Mesothelial cell of epicardium (in vitro differentiated cells): ENCODE results near the gene DNMT3B. TPM values are rescaled to one million over a fixed set of nuclear protein-coding genes. Genes with fewer than 3 reads are reported as not detected.

Source experiments
- DNase-seq, 2 experiments: peaks; one replicate each; pipeline ENCODE4 v3.0.0; 2021; ENCODE audit warnings: low spot score in 2 of 2; ENCODE audit not compliant: unreplicated experiment in 2 of 2
- H3K27ac Mint-ChIP-seq: 2 replicates; pipeline ENCODE4 v1.8.0; 2021; ENCODE audit warnings: mixed read lengths
- H3K27me3 Mint-ChIP-seq: 2 replicates; pipeline ENCODE4 v1.8.0; 2021; ENCODE audit warnings: low read depth, mixed read lengths
- H3K36me3 Mint-ChIP-seq: 2 replicates; pipeline ENCODE4 v1.8.0; 2021; ENCODE audit warnings: mixed read lengths
- H3K4me1 Mint-ChIP-seq: 2 replicates; pipeline ENCODE4 v1.8.0; 2021; ENCODE audit warnings: mixed read lengths
- H3K4me3 Mint-ChIP-seq: 2 replicates; pipeline ENCODE4 v1.8.0; 2021; ENCODE audit warnings: mild to moderate bottlenecking, moderate library complexity, mixed read lengths
- H3K9me3 Mint-ChIP-seq: 2 replicates; pipeline ENCODE4 v1.8.0; 2021; ENCODE audit warnings: mixed read lengths
- total RNA-seq: library from RNA; stranded (reverse); gene quantifications from 3 replicates; pipeline ENCODE4 v1.2.1, GENCODE V29; 2021
- TF ChIP-seq, protein P1 (sequence below): fragments of 200-600 bp; sonication (generic); IDR thresholded peaks from one replicate; pipeline ENCODE4 v1.5.0; 2021; ENCODE audit warnings: antibody characterized with exemption; ENCODE audit not compliant: unreplicated experiment

The DNMT3B gene
- total RNA-seq, 1 donor from 2014 or later: 8.5 TPM

DNA sequence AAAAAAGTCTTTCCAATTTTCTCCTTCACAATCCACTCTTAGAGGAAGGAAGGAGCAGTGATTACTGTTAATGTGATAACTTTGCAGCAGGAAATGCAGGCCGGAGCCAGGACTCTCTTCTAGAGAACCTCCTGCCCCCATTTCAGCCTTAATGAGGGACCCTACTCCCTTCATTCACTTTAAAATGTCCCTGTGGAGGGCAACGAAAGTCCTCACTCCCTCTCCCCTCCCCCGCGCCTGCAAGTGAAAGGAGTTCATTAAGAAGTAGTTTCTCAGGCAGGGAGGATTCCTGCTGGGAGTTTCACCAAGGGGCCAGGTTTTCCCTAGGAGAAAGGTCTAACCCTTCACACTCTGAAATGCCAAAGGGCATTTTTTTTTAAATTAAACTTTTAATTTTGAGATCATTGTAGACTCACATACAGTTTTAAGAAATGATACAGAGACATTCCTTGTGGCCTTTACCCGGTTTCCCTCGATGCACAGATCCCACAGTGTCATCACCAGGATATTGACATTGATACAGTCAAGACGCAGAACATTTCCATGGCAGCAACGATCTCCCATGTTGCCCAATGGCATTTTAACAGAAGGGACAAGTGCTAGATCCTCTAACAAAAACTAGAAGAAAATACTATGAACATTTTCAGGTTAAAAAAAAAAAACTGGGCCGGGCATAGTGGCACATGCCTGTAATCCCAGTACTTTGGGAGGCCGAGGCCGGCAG, 12.1 kb upstream of the DNMT3B start:
- Mint-ChIP-seq H3K4me1 (peaks cover 25% of the 10 kb centered on the region), H3K4me3 (no peak overlapping the region), H3K9me3 (no peaks in the 10 kb centered on the region)

DNA sequence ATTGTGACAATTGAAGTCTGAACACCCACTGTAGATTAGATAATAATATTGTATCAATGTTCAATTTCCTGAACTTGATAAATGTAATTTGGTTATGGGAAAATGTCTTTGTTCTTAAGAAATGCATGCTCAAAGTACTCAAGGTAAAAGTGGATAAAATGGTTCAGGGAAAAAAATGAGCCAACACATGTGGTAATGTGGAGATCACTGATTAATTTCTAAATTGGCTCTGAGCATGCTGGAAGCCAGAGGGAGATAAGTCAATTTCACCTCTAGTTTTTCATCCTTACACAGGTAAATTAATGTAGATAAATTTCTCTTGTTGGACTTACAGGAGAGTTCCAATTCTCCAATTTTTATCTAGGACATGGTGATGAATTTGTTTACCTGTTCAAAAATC, 10.9 kb upstream of the DNMT3B start:
- Mint-ChIP-seq H3K36me3 (no peaks in the 10 kb centered on the region), H3K9me3 (no peaks in the 10 kb centered on the region), H3K27ac (no peak overlapping the region), H3K4me1 (peaks cover 25% of the 10 kb centered on the region), H3K27me3 (no peaks in the 10 kb centered on the region), H3K4me3 (no peak overlapping the region)
- TF ChIP-seq, protein P1, sequence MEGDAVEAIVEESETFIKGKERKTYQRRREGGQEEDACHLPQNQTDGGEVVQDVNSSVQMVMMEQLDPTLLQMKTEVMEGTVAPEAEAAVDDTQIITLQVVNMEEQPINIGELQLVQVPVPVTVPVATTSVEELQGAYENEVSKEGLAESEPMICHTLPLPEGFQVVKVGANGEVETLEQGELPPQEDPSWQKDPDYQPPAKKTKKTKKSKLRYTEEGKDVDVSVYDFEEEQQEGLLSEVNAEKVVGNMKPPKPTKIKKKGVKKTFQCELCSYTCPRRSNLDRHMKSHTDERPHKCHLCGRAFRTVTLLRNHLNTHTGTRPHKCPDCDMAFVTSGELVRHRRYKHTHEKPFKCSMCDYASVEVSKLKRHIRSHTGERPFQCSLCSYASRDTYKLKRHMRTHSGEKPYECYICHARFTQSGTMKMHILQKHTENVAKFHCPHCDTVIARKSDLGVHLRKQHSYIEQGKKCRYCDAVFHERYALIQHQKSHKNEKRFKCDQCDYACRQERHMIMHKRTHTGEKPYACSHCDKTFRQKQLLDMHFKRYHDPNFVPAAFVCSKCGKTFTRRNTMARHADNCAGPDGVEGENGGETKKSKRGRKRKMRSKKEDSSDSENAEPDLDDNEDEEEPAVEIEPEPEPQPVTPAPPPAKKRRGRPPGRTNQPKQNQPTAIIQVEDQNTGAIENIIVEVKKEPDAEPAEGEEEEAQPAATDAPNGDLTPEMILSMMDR: no peak
- no peak for DNase-seq

More for the DNA sequence above, 12.1 kb upstream of the DNMT3B start:
- Mint-ChIP-seq H3K36me3 (no peaks in the 10 kb centered on the region), H3K27ac (peak overlapping the region; percentile 79), H3K27me3 (no peaks in the 10 kb centered on the region)
- TF ChIP-seq, protein P1: no peak
- DNase-seq: no peak

DNA sequence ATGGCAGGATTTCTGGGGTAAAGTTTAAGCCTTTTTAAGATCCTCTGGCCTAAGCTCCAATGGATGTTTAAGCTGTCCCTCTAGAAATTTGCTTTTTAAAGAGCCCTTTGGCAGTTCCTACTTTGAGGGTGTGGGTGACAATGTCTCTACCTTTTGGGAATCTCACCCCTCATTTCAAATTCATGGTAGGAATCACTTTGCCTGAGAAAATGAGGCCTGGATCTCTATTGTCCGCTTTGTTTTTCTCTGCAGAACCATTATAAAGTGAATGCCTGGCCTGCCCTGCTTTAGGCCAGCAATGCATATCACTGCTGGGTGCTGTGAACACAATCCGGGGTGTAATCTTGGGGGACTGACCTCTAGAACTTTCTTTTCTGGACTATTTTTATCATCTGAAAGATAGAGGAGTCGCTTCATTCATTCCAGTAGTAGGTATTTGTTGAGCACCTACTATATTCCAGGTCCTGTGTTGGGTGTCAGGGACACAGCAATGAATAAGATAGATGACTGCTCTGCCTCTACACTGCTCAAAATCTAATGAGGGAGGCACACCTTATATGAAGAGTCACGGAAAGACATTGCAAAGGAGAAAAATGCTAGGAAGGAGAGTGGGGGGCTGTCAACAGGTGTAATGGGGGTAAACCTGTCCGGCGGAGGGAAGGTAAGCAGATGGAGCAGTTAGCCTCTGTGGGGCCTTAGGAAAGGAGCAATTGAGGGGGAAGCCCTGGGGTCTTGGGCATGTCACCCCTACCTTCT, 10.3 kb upstream of the DNMT3B start:
- Mint-ChIP-seq H3K4me1 (peaks cover 25% of the 10 kb centered on the region), H3K4me3 (no peak overlapping the region), H3K27me3 (no peaks in the 10 kb centered on the region), H3K9me3 (no peaks in the 10 kb centered on the region), H3K27ac (no peak overlapping the region), H3K36me3 (no peaks in the 10 kb centered on the region)
- TF ChIP-seq, protein P1: no peak
- DNase-seq: no peak

DNA sequence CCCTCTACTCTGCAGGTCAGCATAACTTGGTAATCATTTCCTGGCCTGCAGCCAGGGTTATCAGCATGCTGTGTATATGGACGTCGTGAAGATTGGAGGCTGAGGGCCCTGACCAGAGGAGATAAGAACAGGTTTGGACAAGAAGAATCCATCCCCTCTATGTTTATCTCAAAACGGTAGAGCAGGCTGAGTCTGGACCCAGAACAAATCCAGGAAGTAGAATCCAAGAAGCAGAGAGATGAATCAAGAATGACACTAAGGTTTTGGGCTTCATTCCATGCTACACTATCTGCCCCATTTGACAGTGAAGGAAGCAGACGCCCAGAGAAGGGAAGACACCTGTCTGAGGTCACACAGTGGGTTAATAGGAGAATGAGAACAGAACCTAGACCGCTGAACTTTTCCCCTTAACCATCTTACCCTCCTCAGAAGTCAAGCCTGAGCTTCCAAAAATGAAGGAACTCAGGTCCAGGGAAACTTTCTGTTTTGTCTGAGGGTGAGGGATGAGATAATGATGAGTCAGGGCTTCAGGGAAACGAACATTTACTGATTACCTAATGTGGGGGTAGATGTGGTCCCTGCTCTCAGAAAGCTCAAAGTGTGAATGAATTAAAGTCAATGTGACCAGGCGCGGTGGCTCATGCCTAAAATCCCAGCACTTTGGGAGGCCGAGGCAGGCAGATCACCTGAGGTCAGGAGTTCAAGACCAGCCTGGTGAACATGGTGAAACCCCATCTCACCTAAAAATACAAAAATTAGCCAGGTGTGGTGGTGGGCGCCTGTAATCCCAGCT, 9.5 kb upstream of the DNMT3B start:
- Mint-ChIP-seq H3K9me3 (no peaks in the 10 kb centered on the region), H3K27me3 (no peaks in the 10 kb centered on the region), H3K4me1 (peaks cover 25% of the 10 kb centered on the region), H3K36me3 (no peaks in the 10 kb centered on the region), H3K4me3 (no peak overlapping the region), H3K27ac (peak overlapping the region; percentile 48)
- DNase-seq: no peak
- TF ChIP-seq, protein P1: no peak

DNA sequence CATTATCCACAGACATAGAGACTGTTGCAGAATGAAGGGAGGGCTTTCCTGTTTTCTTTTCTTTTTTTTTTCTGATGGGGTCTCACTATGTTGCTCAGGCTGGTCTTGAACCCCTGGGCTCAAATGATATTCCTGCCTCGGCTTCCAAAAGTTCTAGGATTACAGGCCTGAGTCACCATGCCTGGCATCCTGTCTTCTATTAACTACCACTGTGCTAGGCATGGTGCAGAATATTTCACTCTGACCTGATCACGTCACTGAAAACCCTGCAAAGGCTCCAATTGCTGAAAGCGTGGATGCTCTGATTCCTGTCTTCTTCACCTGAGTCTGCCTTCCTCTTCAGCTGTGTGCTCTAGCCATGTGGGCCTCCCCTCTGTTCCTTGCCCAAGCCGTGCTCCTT, 8.5 kb upstream of the DNMT3B start:
- Mint-ChIP-seq H3K27me3 (no peaks in the 10 kb centered on the region), H3K4me1 (peaks cover 25% of the 10 kb centered on the region), H3K36me3 (no peaks in the 10 kb centered on the region), H3K9me3 (no peaks in the 10 kb centered on the region), H3K4me3 (no peak overlapping the region), H3K27ac (no peak overlapping the region)
- no peak for DNase-seq
- TF ChIP-seq, protein P1: no peak
